Neural progenitor cell (in vitro differentiated cells): ENCODE data around the gene BCAP31. TPM values are rescaled to one million over a fixed set of nuclear protein-coding genes. Genes with fewer than 3 reads are reported as not detected.

Source experiments
- DNase-seq: peaks from one replicate; pipeline ENCODE4 v3.0.0-alpha.2; 2016; ENCODE audit warnings: low spot score
- H2AFZ ChIP-seq: fragments of 200-600 bp; sonication (generic); replicated peaks from 2 replicates; pipeline ENCODE4 v1.6.1; 2016; ENCODE audit warnings: antibody characterized with exemption
- H3F3A ChIP-seq: fragments of 200-600 bp; sonication (generic); 2 replicates; pipeline ENCODE4 v1.6.1; 2016; ENCODE audit warnings: antibody characterized with exemption, low read depth
- H3K27ac ChIP-seq: fragments of 200-600 bp; sonication (generic); 2 replicates; pipeline ENCODE4 v1.5.1; 2016; ENCODE audit warnings: mild to moderate bottlenecking
- H3K27me3 ChIP-seq: fragments of 200-600 bp; sonication (generic); 2 replicates; pipeline ENCODE4 v1.6.1; 2016; ENCODE audit warnings: mild to moderate bottlenecking, moderate library complexity
- H3K36me3 ChIP-seq: fragments of 200-600 bp; sonication (generic); 2 replicates; pipeline ENCODE4 v1.5.1; 2016
- H3K4me1 ChIP-seq: fragments of 200-600 bp; sonication (generic); 2 replicates; pipeline ENCODE4 v1.6.1; 2016; ENCODE audit warnings: mixed run types
- H3K4me2 ChIP-seq: fragments of 200-600 bp; sonication (generic); 2 replicates; pipeline ENCODE4 v1.6.1; 2016
- H3K4me3 ChIP-seq: fragments of 200-600 bp; sonication (generic); 2 replicates; pipeline ENCODE4 v1.5.1; 2016
- H3K79me2 ChIP-seq: fragments of 200-600 bp; sonication (generic); 2 replicates; pipeline ENCODE4 v1.6.1; 2016; ENCODE audit warnings: low read depth
- H3K9ac ChIP-seq: fragments of 200-600 bp; sonication (generic); 2 replicates; pipeline ENCODE4 v1.6.1; 2016
- H3K9me3 ChIP-seq: fragments of 200-600 bp; sonication (generic); 2 replicates; pipeline ENCODE4 v1.5.1; 2016; ENCODE audit warnings: low read depth
- H4K20me1 ChIP-seq: fragments of 200-600 bp; sonication (generic); 2 replicates; pipeline ENCODE4 v1.6.1; 2016; ENCODE audit warnings: low read depth
- H3K27ac Mint-ChIP-seq: 3 replicates; pipeline ENCODE4 v1.8.0; 2021; ENCODE audit warnings: mixed read lengths
- H3K27me3 Mint-ChIP-seq: 2 replicates; pipeline ENCODE4 v1.8.0; 2022; ENCODE audit warnings: low read depth, mild to moderate bottlenecking, inconsistent platforms, moderate library complexity, mixed read lengths; ENCODE audit not compliant: insufficient read depth
- H3K36me3 Mint-ChIP-seq: 3 replicates; pipeline ENCODE4 v1.8.0; 2021; ENCODE audit warnings: mixed read lengths
- H3K4me1 Mint-ChIP-seq: 3 replicates; pipeline ENCODE4 v1.8.0; 2021; ENCODE audit warnings: mixed read lengths
- H3K4me3 Mint-ChIP-seq: 3 replicates; pipeline ENCODE4 v1.8.0; 2021; ENCODE audit warnings: mild to moderate bottlenecking, moderate library complexity, mixed read lengths
- H3K9me3 Mint-ChIP-seq: 3 replicates; pipeline ENCODE4 v1.8.0; 2020; ENCODE audit warnings: mixed read lengths
- EZH2 ChIP-seq: fragments of 200-600 bp; sonication (generic); IDR thresholded peaks from 2 replicates; pipeline ENCODE4 v1.6.1; 2017; ENCODE audit warnings: antibody characterized with exemption, mild to moderate bottlenecking, moderate library complexity
- EZH2phosphoT487 ChIP-seq: fragments of 200-600 bp; sonication (generic); IDR thresholded peaks from 2 replicates; pipeline ENCODE4 v1.6.1; 2017; ENCODE audit warnings: antibody characterized with exemption
- total RNA-seq: library from RNA; depleted of rRNA; stranded (reverse); fragments of >200 nt; gene quantifications from 2 replicates; pipeline ENCODE4 v1.2.3, GENCODE V29; 2015; ENCODE audit warnings: low replicate concordance
- TF ChIP-seq, protein P1 (sequence below): fragments of 200-600 bp; sonication (generic); IDR thresholded peaks from 2 replicates; pipeline ENCODE4 v1.5.1; 2017; ENCODE audit warnings: antibody characterized with exemption, mild to moderate bottlenecking

Gene BCAP31
- total RNA-seq, 1 donor from 2014 or later: 52.5 TPM

DNA sequence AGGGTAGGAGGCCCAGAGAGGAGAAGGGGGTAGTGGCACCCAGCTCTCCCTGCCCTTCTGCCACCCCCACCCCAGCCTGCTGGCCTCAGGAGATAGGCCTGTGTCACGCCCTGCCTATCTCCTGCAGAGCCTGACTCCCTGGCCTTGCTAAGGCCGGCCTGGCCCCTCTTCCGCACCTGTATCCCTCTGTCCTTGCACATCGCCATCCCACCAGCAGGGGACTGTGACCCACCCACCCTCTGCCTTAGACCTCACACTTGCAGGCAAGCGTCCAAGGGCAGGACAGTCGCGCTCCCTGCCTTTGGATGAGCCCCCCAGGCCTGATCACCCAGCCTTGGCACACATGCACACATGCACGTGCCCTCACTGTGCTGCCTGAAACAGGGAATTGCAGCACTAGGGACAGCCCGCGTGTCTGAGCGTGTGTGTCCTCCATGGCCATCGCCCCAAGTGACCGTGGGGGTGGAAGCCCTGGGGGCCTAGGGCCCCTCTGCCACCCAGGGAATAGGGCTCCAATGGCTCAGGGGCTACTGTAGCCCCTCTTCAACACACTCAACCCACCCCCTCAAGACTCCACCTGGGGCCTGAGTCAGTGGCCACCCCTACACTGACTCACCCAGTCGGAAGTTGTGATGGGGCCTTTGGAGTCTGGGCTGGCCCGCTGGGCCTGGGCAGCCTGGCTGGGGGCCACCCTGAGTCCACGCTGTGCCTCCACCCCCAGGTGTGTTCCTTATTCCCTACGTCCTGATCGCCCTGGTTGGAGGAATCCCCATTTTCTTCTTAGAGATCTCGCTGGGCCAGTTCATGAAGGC lies 34.3 kb downstream of the BCAP31 start:
- Histone ChIP-seq H2AFZ (no peak overlapping the region), H3K9ac (peak overlapping the region; percentile 42), H3K79me2 (peaks cover 59% of the 10 kb centered on the region), H3K9me3 (no peaks in the 10 kb centered on the region), H3F3A (peaks cover 21% of the 10 kb centered on the region), H3K36me3 (no peaks in the 10 kb centered on the region), H3K4me1 (no peaks in the 10 kb centered on the region), H3K4me2 (peak overlapping the region; percentile 83), H3K27ac (no peak overlapping the region), H4K20me1 (peaks cover 59% of the 10 kb centered on the region), H3K4me3 (peak overlapping the region; percentile 59), H3K27me3 (no peaks in the 10 kb centered on the region)
- Mint-ChIP-seq H3K27ac (no peak overlapping the region), H3K27me3 (peaks cover 3% of the 10 kb centered on the region), H3K36me3 (no peaks in the 10 kb centered on the region), H3K4me3 (peak overlapping the region; percentile 82), H3K9me3 (peaks cover 9% of the 10 kb centered on the region), H3K4me1 (peaks cover 17% of the 10 kb centered on the region)
- TF ChIP-seq, protein P1, sequence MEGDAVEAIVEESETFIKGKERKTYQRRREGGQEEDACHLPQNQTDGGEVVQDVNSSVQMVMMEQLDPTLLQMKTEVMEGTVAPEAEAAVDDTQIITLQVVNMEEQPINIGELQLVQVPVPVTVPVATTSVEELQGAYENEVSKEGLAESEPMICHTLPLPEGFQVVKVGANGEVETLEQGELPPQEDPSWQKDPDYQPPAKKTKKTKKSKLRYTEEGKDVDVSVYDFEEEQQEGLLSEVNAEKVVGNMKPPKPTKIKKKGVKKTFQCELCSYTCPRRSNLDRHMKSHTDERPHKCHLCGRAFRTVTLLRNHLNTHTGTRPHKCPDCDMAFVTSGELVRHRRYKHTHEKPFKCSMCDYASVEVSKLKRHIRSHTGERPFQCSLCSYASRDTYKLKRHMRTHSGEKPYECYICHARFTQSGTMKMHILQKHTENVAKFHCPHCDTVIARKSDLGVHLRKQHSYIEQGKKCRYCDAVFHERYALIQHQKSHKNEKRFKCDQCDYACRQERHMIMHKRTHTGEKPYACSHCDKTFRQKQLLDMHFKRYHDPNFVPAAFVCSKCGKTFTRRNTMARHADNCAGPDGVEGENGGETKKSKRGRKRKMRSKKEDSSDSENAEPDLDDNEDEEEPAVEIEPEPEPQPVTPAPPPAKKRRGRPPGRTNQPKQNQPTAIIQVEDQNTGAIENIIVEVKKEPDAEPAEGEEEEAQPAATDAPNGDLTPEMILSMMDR: peak; percentile 34
- no peak for TF ChIP-seq EZH2
- DNase-seq: peak; percentile 34

DNA sequence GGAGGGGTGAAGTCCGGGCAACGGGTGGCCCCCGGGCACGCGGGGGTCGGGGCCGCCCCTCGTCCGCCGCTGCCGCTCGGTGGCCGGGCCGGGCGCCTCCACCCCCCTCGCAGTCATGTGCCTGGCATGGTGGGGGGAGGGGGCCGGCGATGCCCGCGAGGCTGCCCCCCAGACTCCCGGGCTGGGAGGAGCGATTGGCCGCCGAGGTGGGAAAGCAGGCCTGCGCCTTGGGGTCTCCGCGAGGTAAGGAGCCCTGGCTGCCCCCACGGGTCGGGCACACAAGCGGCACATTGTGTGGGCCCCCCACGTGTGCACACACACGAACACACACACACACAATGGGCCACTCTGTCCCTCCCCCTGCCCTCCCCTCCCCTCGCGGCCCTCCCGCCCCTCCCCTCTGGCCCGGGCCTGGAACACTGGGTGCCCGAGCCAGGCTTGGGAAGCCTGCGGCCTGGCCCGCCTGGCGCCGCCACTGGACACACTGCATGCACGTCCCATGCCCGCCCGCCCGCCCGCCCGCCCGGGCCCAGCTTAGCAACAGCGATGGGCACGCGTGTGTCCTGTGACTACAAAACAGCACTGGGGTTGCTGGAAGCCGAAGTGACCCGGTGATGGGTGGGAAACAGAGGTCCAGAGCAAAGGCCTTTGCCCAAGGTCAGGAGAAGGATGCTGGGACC lies 35.1 kb downstream of the BCAP31 start:
- TF ChIP-seq, protein P1: no peak
- TF ChIP-seq EZH2 (no peak), EZH2phosphoT487 (no peak)
- peaks cover under 1% of the 10 kb centered on the region for H3K4me1 ChIP-seq
- peak overlapping the region; percentile 82 for H3K4me3 Mint-ChIP-seq
- no peaks in the 10 kb centered on the region for H3K27me3 ChIP-seq
- H3K27me3 Mint-ChIP-seq: peaks cover 3% of the 10 kb centered on the region
- no peak overlapping the region for H3K27ac ChIP-seq
- H3K27ac Mint-ChIP-seq: no peak overlapping the region
- no peaks in the 10 kb centered on the region for H3K9me3 ChIP-seq
- H3F3A ChIP-seq: peaks cover 25% of the 10 kb centered on the region
- H3K9me3 Mint-ChIP-seq: peaks cover 8% of the 10 kb centered on the region
- H3K4me2 ChIP-seq: peak overlapping the region; percentile 83
- peak overlapping the region; percentile 45 for H3K9ac ChIP-seq
- H3K79me2 ChIP-seq: peaks cover 59% of the 10 kb centered on the region
- peaks cover 17% of the 10 kb centered on the region for H3K4me1 Mint-ChIP-seq
- peak; percentile 49 for DNase-seq
- H3K36me3 Mint-ChIP-seq: no peaks in the 10 kb centered on the region
- peaks cover 52% of the 10 kb centered on the region for H4K20me1 ChIP-seq
- no peak overlapping the region for H2AFZ ChIP-seq
- H3K36me3 ChIP-seq: no peaks in the 10 kb centered on the region
- H3K4me3 ChIP-seq: peak overlapping the region; percentile 59

DNA sequence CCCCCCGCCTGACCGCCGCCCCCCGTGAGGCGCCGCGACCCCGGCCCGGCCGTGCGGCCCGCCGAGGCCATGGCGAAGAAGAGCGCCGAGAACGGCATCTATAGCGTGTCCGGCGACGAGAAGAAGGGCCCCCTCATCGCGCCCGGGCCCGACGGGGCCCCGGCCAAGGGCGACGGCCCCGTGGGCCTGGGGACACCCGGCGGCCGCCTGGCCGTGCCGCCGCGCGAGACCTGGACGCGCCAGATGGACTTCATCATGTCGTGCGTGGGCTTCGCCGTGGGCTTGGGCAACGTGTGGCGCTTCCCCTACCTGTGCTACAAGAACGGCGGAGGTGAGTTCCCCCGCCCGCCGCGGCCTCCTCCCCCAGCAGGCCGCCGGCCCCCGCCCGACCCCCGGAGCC lies 35.7 kb downstream of the BCAP31 start:
- no peak overlapping the region for H2AFZ ChIP-seq
- H3K9me3 Mint-ChIP-seq: peaks cover 11% of the 10 kb centered on the region
- H3K36me3 Mint-ChIP-seq: peaks cover 2% of the 10 kb centered on the region
- no peak for TF ChIP-seq EZH2
- TF ChIP-seq, protein P1: no peak
- peak overlapping the region; percentile 59 for H3K4me3 ChIP-seq
- H3K9me3 ChIP-seq: no peaks in the 10 kb centered on the region
- peaks cover 47% of the 10 kb centered on the region for H4K20me1 ChIP-seq
- peak overlapping the region; percentile 45 for H3K9ac ChIP-seq
- H3K27me3 Mint-ChIP-seq: peaks cover 3% of the 10 kb centered on the region
- no peak overlapping the region for H3K4me3 Mint-ChIP-seq
- no peak overlapping the region for H3K27ac Mint-ChIP-seq
- peaks cover 31% of the 10 kb centered on the region for H3F3A ChIP-seq
- no peaks in the 10 kb centered on the region for H3K27me3 ChIP-seq
- H3K27ac ChIP-seq: no peak overlapping the region
- peaks cover 3% of the 10 kb centered on the region for H3K4me1 ChIP-seq
- no peak for DNase-seq
- H3K4me1 Mint-ChIP-seq: peaks cover 22% of the 10 kb centered on the region
- peaks cover 59% of the 10 kb centered on the region for H3K79me2 ChIP-seq
- H3K4me2 ChIP-seq: peak overlapping the region; percentile 83
- no peaks in the 10 kb centered on the region for H3K36me3 ChIP-seq
